ENCODE measurements around the gene RRP9.

RRP9 gene

GRCh38 chr3:51980253-51980652, 38.5 kb upstream of the RRP9 start:
- TF ChIP-seq, protein P1, sequence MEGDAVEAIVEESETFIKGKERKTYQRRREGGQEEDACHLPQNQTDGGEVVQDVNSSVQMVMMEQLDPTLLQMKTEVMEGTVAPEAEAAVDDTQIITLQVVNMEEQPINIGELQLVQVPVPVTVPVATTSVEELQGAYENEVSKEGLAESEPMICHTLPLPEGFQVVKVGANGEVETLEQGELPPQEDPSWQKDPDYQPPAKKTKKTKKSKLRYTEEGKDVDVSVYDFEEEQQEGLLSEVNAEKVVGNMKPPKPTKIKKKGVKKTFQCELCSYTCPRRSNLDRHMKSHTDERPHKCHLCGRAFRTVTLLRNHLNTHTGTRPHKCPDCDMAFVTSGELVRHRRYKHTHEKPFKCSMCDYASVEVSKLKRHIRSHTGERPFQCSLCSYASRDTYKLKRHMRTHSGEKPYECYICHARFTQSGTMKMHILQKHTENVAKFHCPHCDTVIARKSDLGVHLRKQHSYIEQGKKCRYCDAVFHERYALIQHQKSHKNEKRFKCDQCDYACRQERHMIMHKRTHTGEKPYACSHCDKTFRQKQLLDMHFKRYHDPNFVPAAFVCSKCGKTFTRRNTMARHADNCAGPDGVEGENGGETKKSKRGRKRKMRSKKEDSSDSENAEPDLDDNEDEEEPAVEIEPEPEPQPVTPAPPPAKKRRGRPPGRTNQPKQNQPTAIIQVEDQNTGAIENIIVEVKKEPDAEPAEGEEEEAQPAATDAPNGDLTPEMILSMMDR (IDR thresholded peaks at IDR 0.05; ENCODE audit: low read depth, low read length, missing control alignments) = no peak
- Histone ChIP-seq H3K36me3 (replicated peaks) (no peaks in the 10 kb centered on the region), H3K4me3 (ENCODE audit: low read depth, low read length) (no peak overlapping the region), H3K27ac (no peak overlapping the region), H3K27me3 (replicated peaks) (no peaks in the 10 kb centered on the region)
- DNase-seq = no peak
- in situ Hi-C loops (cut with HindIII; ENCODE audit: low pct_ligation_motif_present, low sequenced_read_pairs) = no loop called here

- TF ChIP-seq, protein P1 (IDR thresholded peaks at IDR 0.05; ENCODE audit: low read depth, low read length, missing control alignments) = no peak
- no peak for DNase-seq
- in situ Hi-C loops (cut with HindIII; ENCODE audit: low pct_ligation_motif_present, low sequenced_read_pairs) = no loop called here
- H3K27ac ChIP-seq = no peak overlapping the region
- no peaks in the 10 kb centered on the region for H3K27me3 ChIP-seq (replicated peaks)
- no peaks in the 10 kb centered on the region for H3K36me3 ChIP-seq (replicated peaks)
- H3K4me3 ChIP-seq (ENCODE audit: low read depth, low read length) = no peak overlapping the region
Measured at GRCh38 chr3:51978143-51978502, 36.4 kb upstream of the RRP9 start.

- in situ Hi-C loops (cut with HindIII; ENCODE audit: low pct_ligation_motif_present, low sequenced_read_pairs) = no loop called here
- no peak for DNase-seq
- no peak overlapping the region for H3K27ac ChIP-seq
Measured at GRCh38 chr3:51977446-51978142, 35.9 kb upstream of the RRP9 start.

DNA sequence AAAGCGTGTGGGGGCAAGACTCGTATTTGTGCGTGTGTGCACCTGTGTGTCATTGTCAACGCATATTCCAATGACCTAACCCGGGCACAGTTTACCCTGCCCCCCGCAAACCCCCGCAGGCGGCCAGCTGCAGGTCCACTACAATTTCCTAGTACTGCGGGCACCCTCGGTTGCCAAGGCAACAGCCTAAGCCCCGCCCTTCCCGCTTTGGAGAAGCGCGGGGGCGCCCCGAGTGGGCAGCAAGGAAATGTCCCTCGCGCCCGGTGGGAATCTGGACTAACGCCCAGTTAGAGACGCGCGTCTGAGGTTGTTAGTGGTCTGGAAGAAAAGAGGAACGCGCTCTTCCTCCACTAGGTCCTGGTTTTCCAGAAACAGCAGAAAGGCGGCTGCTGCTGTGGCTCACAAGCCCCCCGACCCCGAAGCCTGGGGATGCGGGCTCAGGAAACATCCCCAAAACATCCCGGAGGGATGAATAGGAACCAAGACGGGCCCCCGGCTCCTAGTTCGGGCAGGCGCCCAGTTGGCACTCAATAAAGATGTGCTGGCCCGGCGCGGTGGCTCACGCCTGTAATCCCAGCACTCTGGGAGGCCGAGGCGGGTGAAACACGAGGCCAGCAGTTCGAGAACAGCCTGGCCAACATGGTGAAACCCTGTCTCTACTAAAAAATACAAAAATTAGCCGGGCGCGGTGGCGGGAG, 34.3 kb upstream of the RRP9 start:
- H3K27ac ChIP-seq = no peak overlapping the region
- TF ChIP-seq, protein P1 (IDR thresholded peaks at IDR 0.05; ENCODE audit: low read depth, low read length, missing control alignments) = peak; percentile 38
- peak overlapping the region; percentile 56 for H3K4me3 ChIP-seq (ENCODE audit: low read depth, low read length)
- in situ Hi-C loops (cut with HindIII; ENCODE audit: low pct_ligation_motif_present, low sequenced_read_pairs) = no loop called here
- peak; percentile 36 for DNase-seq
- no peaks in the 10 kb centered on the region for H3K27me3 ChIP-seq (replicated peaks)
- H3K36me3 ChIP-seq (replicated peaks) = no peaks in the 10 kb centered on the region

More at GRCh38 chr3:51977446-51978142, 35.9 kb upstream of the RRP9 start:
- TF ChIP-seq, protein P1 (IDR thresholded peaks at IDR 0.05; ENCODE audit: low read depth, low read length, missing control alignments) = no peak
- H3K4me3 ChIP-seq (ENCODE audit: low read depth, low read length) = no peak overlapping the region
- no peaks in the 10 kb centered on the region for H3K36me3 ChIP-seq (replicated peaks)
- no peaks in the 10 kb centered on the region for H3K27me3 ChIP-seq (replicated peaks)

DNA sequence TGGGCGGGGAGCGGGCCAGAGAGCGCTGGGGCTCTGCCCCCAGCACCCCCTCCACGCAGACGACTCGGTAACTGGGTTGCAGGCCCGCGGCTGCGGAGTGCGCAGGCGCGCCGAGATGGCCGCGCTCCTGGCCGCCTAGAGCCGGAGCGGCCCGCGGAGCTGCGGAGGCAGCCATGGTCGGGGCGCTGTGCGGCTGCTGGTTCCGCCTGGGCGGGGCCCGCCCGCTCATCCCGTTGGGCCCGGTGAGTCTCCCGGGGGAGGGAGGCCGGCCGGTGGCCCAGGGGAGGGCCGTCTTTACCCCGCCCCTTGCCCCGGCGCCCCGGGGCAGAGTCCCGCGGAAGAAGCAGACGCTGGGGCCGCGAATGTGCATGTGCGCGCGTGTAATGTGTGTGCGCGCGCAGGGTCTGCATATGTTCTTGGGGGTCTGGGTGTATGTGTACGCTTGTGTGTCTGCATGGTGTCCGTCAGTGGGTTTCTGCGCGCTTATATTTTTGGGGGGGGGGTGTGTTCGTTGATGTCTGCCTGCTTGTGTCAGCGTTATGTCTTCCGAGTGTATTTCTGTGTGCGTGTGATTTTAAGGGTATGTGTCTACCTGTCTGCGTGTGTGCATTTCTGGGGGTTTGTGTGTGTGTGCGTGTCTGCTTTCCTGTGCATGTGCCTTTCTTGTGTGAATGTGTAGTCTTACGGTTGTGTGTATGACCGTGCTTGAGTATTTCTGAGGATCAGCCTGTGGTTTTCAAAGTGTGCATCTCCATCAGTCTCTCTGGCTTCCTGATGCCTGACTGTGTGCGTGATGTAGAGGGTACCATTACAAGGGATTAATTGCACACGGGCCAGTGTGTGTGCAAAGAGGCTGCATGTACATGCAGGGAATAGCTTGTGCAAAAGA, 33.5 kb upstream of the RRP9 start, which contains the start of gene ABHD14A:
TSS of gene ABHD14A (plus strand) at position 102 of the 889 bp plus-strand sequence. CDS start at position 174, 72 bp downstream.
- TF ChIP-seq, protein P1 (IDR thresholded peaks at IDR 0.05; ENCODE audit: low read depth, low read length, missing control alignments) = no peak
- in situ Hi-C loops (cut with HindIII; ENCODE audit: low pct_ligation_motif_present, low sequenced_read_pairs) = no loop called here
- Histone ChIP-seq H3K27me3 (replicated peaks) (no peaks in the 10 kb centered on the region), H3K4me3 (ENCODE audit: low read depth, low read length) (peak within 1 kb of the TSS; percentile 80), H3K36me3 (replicated peaks) (no peaks in the 10 kb centered on the region), H3K27ac (no peak within 1 kb of the TSS)
- no peak for DNase-seq
